Measurements from ENCODE around the gene ALDH1A2.

The ALDH1A2 gene

DNA sequence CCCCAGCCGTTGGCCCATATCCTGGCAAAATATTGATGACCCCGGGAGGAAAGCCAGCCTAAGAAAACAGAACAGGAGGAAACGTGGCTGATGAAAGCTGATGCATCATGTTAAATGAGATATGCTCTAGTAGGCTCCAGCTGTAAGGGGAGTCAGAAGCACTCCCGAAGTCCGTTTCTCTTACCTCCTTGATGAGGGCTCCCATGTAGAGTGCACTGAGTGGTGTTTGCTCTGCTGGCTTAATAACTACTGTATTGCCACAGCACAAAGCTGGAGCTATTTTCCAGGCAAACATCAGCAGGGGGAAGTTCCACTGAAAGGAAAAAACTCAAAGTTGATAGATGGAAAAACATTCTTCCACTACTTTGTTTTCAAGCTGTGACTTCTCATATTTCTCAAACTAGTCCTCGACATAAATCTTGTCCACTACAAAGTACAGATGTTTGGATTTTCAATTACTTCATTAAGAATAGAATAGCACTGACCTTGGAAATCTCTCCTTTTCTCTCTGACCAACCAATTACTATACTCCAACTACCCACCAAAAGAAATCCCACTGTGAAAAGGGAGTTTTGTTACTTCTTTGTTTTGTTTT is 72.7 kb downstream of the ALDH1A2 start:
- Histone ChIP-seq H4K20me1 (ENCODE audit: low read depth, low read length) (no peaks in the 10 kb centered on the region), H3K27me3 (ENCODE audit: low read length) (no peaks in the 10 kb centered on the region), H3K9me3 (ENCODE audit: insufficient read depth, low read length) (no peaks in the 10 kb centered on the region), H3K9ac (ENCODE audit: low read length) (no peak overlapping the region), H3F3A (ENCODE audit: insufficient read depth) (no peaks in the 10 kb centered on the region), H3K27ac (ENCODE audit: low read depth, low read length) (no peak overlapping the region), H3K36me3 (ENCODE audit: low read length) (no peaks in the 10 kb centered on the region), H3K4me3 (ENCODE audit: insufficient read depth, low read length, poor library complexity, severe bottlenecking) (no peak overlapping the region), H3K9me2 (replicated peaks; ENCODE audit: insufficient read depth, low read length) (no peaks in the 10 kb centered on the region), H3K79me2 (ENCODE audit: insufficient read depth, low read length) (no peaks in the 10 kb centered on the region), H2AFZ (ENCODE audit: low read depth, low read length, severe bottlenecking) (no peak overlapping the region), H3K4me2 (ENCODE audit: low read depth, low read length, poor library complexity, severe bottlenecking) (no peak overlapping the region)
- TF ChIP-seq, protein P1, sequence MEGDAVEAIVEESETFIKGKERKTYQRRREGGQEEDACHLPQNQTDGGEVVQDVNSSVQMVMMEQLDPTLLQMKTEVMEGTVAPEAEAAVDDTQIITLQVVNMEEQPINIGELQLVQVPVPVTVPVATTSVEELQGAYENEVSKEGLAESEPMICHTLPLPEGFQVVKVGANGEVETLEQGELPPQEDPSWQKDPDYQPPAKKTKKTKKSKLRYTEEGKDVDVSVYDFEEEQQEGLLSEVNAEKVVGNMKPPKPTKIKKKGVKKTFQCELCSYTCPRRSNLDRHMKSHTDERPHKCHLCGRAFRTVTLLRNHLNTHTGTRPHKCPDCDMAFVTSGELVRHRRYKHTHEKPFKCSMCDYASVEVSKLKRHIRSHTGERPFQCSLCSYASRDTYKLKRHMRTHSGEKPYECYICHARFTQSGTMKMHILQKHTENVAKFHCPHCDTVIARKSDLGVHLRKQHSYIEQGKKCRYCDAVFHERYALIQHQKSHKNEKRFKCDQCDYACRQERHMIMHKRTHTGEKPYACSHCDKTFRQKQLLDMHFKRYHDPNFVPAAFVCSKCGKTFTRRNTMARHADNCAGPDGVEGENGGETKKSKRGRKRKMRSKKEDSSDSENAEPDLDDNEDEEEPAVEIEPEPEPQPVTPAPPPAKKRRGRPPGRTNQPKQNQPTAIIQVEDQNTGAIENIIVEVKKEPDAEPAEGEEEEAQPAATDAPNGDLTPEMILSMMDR (IDR thresholded peaks at IDR 0.05; ENCODE audit: insufficient read depth, low read length, poor library complexity, severe bottlenecking), result no peak
- TF ChIP-seq EZH2phosphoT487 (conservative IDR thresholded peaks at IDR 0.05; ENCODE audit: low read length), result no peak

- no peak for TF ChIP-seq EZH2phosphoT487 (conservative IDR thresholded peaks at IDR 0.05; ENCODE audit: low read length)
- TF ChIP-seq, protein P1 (IDR thresholded peaks at IDR 0.05; ENCODE audit: insufficient read depth, low read length, poor library complexity, severe bottlenecking), result no peak
- no peaks in the 10 kb centered on the region for H3K9me3 ChIP-seq (ENCODE audit: insufficient read depth, low read length)
- no peaks in the 10 kb centered on the region for H3K79me2 ChIP-seq (ENCODE audit: insufficient read depth, low read length)
- H4K20me1 ChIP-seq (ENCODE audit: low read depth, low read length), result no peaks in the 10 kb centered on the region
- H3K27ac ChIP-seq (ENCODE audit: low read depth, low read length), result no peak overlapping the region
- H3K4me3 ChIP-seq (ENCODE audit: insufficient read depth, low read length, poor library complexity, severe bottlenecking), result no peak overlapping the region
- no peak overlapping the region for H3K4me2 ChIP-seq (ENCODE audit: low read depth, low read length, poor library complexity, severe bottlenecking)
- H3K36me3 ChIP-seq (ENCODE audit: low read length), result no peaks in the 10 kb centered on the region
- H2AFZ ChIP-seq (ENCODE audit: low read depth, low read length, severe bottlenecking), result no peak overlapping the region
- no peak overlapping the region for H3K9ac ChIP-seq (ENCODE audit: low read length)
- H3K27me3 ChIP-seq (ENCODE audit: low read length), result no peaks in the 10 kb centered on the region
- no peaks in the 10 kb centered on the region for H3F3A ChIP-seq (ENCODE audit: insufficient read depth)
- no peaks in the 10 kb centered on the region for H3K9me2 ChIP-seq (replicated peaks; ENCODE audit: insufficient read depth, low read length)
Observed at GRCh38 chr15:57973534-57973933, 92.0 kb downstream of the ALDH1A2 start.

DNA sequence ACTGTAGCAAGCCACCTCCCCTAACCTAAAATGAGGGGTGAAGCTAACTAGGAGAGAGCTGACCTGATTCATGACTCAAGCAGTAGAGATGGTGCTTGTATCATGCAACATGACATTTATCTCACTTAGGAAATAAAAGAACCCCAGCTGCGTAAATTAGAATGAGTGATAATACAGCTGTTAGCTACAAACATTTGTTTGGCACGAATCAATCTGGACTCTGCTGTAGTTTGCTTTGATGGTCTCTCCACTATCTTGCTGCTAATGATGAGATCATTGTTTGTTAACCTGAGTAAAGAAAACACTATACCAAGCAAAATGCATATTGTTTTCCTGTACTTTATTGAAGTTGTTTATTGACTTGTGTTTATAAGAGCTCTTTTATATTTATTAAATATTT is 92.6 kb downstream of the ALDH1A2 start:
- Histone ChIP-seq H3K27ac (ENCODE audit: low read depth, low read length) (no peak overlapping the region), H3K9me3 (ENCODE audit: insufficient read depth, low read length) (no peaks in the 10 kb centered on the region), H3K36me3 (ENCODE audit: low read length) (no peaks in the 10 kb centered on the region), H3K4me3 (ENCODE audit: insufficient read depth, low read length, poor library complexity, severe bottlenecking) (no peak overlapping the region), H3K4me2 (ENCODE audit: low read depth, low read length, poor library complexity, severe bottlenecking) (no peak overlapping the region), H2AFZ (ENCODE audit: low read depth, low read length, severe bottlenecking) (no peak overlapping the region), H3K27me3 (ENCODE audit: low read length) (no peaks in the 10 kb centered on the region), H4K20me1 (ENCODE audit: low read depth, low read length) (no peaks in the 10 kb centered on the region), H3K79me2 (ENCODE audit: insufficient read depth, low read length) (no peaks in the 10 kb centered on the region), H3K9me2 (replicated peaks; ENCODE audit: insufficient read depth, low read length) (no peaks in the 10 kb centered on the region), H3K9ac (ENCODE audit: low read length) (no peak overlapping the region), H3F3A (ENCODE audit: insufficient read depth) (no peaks in the 10 kb centered on the region)
- TF ChIP-seq EZH2phosphoT487 (conservative IDR thresholded peaks at IDR 0.05; ENCODE audit: low read length), result no peak
- TF ChIP-seq, protein P1 (IDR thresholded peaks at IDR 0.05; ENCODE audit: insufficient read depth, low read length, poor library complexity, severe bottlenecking), result no peak

Data from SU-DHL-6 (cell line).